CD4-positive, alpha-beta memory T cell (primary cell): ENCODE measurements around the gene ACD. TPM values are rescaled to one million over a fixed set of nuclear protein-coding genes. Genes with fewer than 3 reads are reported as not detected.
A peak's percentile ranks its signal among the peaks of the same experiment; 100 is the strongest.

ENCODE experiments used
- CTCF ChIA-PET: fragments of 350-600 bp; sonication (Branson Sonifier 250); formaldehyde crosslinking; loops from one replicate; lab custom pipeline; 2021; ENCODE audit warnings: inconsistent platforms; ENCODE audit not compliant: partially characterized antibody; lab: Charles Lee
- POLR2A ChIA-PET: fragments of 350-600 bp; sonication (Branson Sonifier 250); formaldehyde crosslinking; loops from one replicate; lab custom pipeline; 2021; ENCODE audit not compliant: partially characterized antibody; lab: Charles Lee
- DNase-seq, 5 donors: peaks; one replicate each; pipeline versions ENCODE4 v3.0.0 to v3.0.0-alpha.2; 2020 to 2022; ENCODE audit warnings: mixed read lengths in 1 of 5
- H3K27ac ChIP-seq: one replicate; pipeline ENCODE4 v1.7.0; 2013; ENCODE audit warnings: low read depth, low read length
- H3K27me3 ChIP-seq: 2 replicates; pipeline ENCODE4 v1.7.0; 2013; ENCODE audit warnings: mild to moderate bottlenecking, low read length, moderate library complexity; ENCODE audit not compliant: insufficient read depth
- H3K36me3 ChIP-seq: 2 replicates; pipeline ENCODE4 v1.7.0; 2013; ENCODE audit warnings: mild to moderate bottlenecking, low read length, moderate library complexity; ENCODE audit not compliant: insufficient read depth
- H3K4me1 ChIP-seq: 2 replicates; pipeline ENCODE4 v1.7.0; 2013; ENCODE audit warnings: mild to moderate bottlenecking, low read length, moderate library complexity; ENCODE audit not compliant: insufficient read depth
- H3K4me3 ChIP-seq, 2 donors: one replicate each; pipeline ENCODE4 v1.7.0; 2013; ENCODE audit warnings: low read length in 2 of 2, mild to moderate bottlenecking in 1 of 2
- H3K9me3 ChIP-seq, 2 donors: one replicate each; pipeline ENCODE4 v1.7.0; 2013; ENCODE audit warnings: low read length in 2 of 2, control low read depth in 1 of 2; ENCODE audit not compliant: control insufficient read depth in 1 of 2
- H3K27ac Mint-ChIP-seq, 7 donors: one replicate each; pipeline ENCODE4 v1.8.0; 2020 to 2021; ENCODE audit warnings: mixed read lengths in 7 of 7, mild to moderate bottlenecking in 6 of 7, inconsistent platforms in 3 of 7, moderate library complexity in 3 of 7
- H3K27me3 Mint-ChIP-seq, 2 donors: one replicate each; pipeline ENCODE4 v1.8.0; 2020 to 2021; ENCODE audit warnings: mixed read lengths in 2 of 2
- H3K36me3 Mint-ChIP-seq, 2 donors: one replicate each; pipeline ENCODE4 v1.8.0; 2020 to 2021; ENCODE audit warnings: mixed read lengths in 2 of 2, inconsistent platforms in 1 of 2, mild to moderate bottlenecking in 1 of 2
- H3K4me1 Mint-ChIP-seq, 4 donors: one replicate each; pipeline ENCODE4 v1.8.0; 2020 to 2021; ENCODE audit warnings: mixed read lengths in 4 of 4, mild to moderate bottlenecking in 1 of 4
- H3K4me3 Mint-ChIP-seq, 8 donors: one replicate each; pipeline ENCODE4 v1.8.0; 2020 to 2021; ENCODE audit warnings: mixed read lengths in 8 of 8, mild to moderate bottlenecking in 7 of 8, moderate library complexity in 6 of 8, inconsistent platforms in 3 of 8
- H3K9me3 Mint-ChIP-seq, 8 donors: one replicate each; pipeline ENCODE4 v1.8.0; 2020 to 2021; ENCODE audit warnings: mixed read lengths in 8 of 8, mild to moderate bottlenecking in 5 of 8, inconsistent platforms in 3 of 8, moderate library complexity in 1 of 8
- intact Hi-C: fragments of 100-400 bp; cut with micrococcal nuclease; formaldehyde crosslinking; loops from one replicate; pipeline ENCODE4 v1.15.1; 2023
- polyA plus RNA-seq, 2 donors: library from polyadenylated mRNA; unstranded; fragments of 300-500 nt; fragmentation: Illumina TruSeq; gene quantifications; one replicate each; pipeline ENCODE4 v1.2.3, GENCODE V29; 2021
- total RNA-seq, 2 experiments: library from RNA; stranded (reverse); gene quantifications; one replicate each; pipeline ENCODE4 v1.2.3, GENCODE V29; 2021

Gene ACD
- total and polyA plus RNA-seq, 4 experiments from 2014 or later, result 33.3 to 50.6 (median 49.1) TPM

GRCh38 chr16:67654403-67654911 lies 5.6 kb downstream of the ACD start:
- H3K27me3 ChIP-seq, result no peaks in the 10 kb centered on the region
- ChIA-PET POLR2A (interaction anchor here (2.5 kb wide), 1 partner anchor 92 kb away, joined by 9 read pairs; the partner anchor contains the start of gene CTCF), CTCF (no interaction called here)
- H3K9me3 ChIP-seq, result no peaks in the 10 kb centered on the region
- peaks cover 11% of the 10 kb centered on the region for H3K4me1 ChIP-seq
- H3K27me3 Mint-ChIP-seq, result no peaks in the 10 kb centered on the region
- H3K27ac ChIP-seq, result no peak overlapping the region
- intact Hi-C loops, result no loop called here
- peaks cover 53% of the 10 kb centered on the region for H3K36me3 ChIP-seq
- no peak for DNase-seq
- no peak overlapping the region for H3K4me3 ChIP-seq
- H3K4me1 Mint-ChIP-seq, result peaks cover 13 to 32% (median 19%) of the 10 kb centered on the region in 4 donors
- H3K4me3 Mint-ChIP-seq, result no peak overlapping the region
- peaks cover 0 to 2% (median 0%) of the 10 kb centered on the region in 8 donors for H3K9me3 Mint-ChIP-seq
- H3K27ac Mint-ChIP-seq, result peak overlapping the region in 1 of 7 donors; percentile 46
- H3K36me3 Mint-ChIP-seq, result peaks cover 26 to 52% of the 10 kb centered on the region in 2 donors

- Histone ChIP-seq H3K36me3 (peaks cover 59% of the 10 kb centered on the region), H3K9me3 (no peaks in the 10 kb centered on the region), H3K4me3 (no peak overlapping the region), H3K27me3 (no peaks in the 10 kb centered on the region), H3K27ac (no peak overlapping the region), H3K4me1 (peaks cover 6% of the 10 kb centered on the region)
- Mint-ChIP-seq H3K36me3 (peaks cover 26 to 54% of the 10 kb centered on the region in 2 donors), H3K9me3 (peaks cover 0 to 2% (median 0%) of the 10 kb centered on the region in 8 donors), H3K4me1 (peaks cover 9 to 26% (median 15%) of the 10 kb centered on the region in 4 donors), H3K4me3 (no peak overlapping the region), H3K27ac (no peak overlapping the region), H3K27me3 (no peaks in the 10 kb centered on the region)
- intact Hi-C loops, result no loop called here
- POLR2A ChIA-PET, result interaction anchor here (2.5 kb wide), 1 partner anchor 91 kb away, joined by 9 read pairs; the partner anchor contains the start of gene CTCF
- CTCF ChIA-PET, result no interaction called here
- no peak for DNase-seq
Measured at GRCh38 chr16:67653789-67654402, 6.2 kb downstream of the ACD start.

DNA sequence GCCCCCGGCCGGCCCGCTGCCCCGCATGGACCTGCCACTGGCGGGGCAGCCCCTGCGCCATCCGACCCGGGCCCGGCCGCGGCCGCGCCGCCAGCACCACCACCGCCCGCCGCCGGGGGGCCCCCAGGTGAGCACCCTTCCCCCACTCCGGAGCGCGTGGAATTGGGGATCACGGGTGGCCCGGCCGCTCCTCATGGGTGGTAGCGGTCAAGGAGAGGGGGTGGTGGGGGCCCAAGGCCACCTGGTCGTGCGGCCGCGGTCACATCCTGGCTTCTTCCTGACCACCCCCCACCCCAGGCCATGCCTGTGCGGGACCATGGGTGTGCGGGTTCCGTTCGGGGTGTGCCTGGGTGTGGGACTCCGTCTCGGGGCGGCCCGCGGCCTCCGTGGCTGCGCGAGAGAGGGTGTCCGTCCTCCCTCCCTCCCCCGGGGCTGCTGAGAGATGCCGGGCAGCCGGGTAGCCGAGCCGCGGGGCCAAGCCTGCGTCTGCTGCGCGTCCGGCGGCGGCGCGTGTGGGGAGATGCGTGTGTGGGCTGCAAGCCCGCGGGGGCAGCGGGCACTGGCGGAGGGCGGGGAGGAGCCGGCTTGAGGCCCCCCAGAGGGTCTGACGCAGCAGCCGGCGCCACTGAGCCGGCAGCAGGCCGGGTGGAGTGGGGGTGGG lies 6.8 kb downstream of the ACD start:
- H3K4me3 Mint-ChIP-seq, result no peak overlapping the region
- DNase-seq, result no peak
- no peaks in the 10 kb centered on the region for H3K4me1 ChIP-seq
- H3K36me3 ChIP-seq, result peaks cover 64% of the 10 kb centered on the region
- H3K27me3 Mint-ChIP-seq, result no peaks in the 10 kb centered on the region
- POLR2A ChIA-PET, result interaction anchor here (2.5 kb wide), 1 partner anchor 91 kb away, joined by 9 read pairs; the partner anchor contains the start of gene CTCF
- H3K27me3 ChIP-seq, result no peaks in the 10 kb centered on the region
- intact Hi-C loops, result no loop called here
- peaks cover 26 to 58% of the 10 kb centered on the region in 2 donors for H3K36me3 Mint-ChIP-seq
- no peak overlapping the region for H3K4me3 ChIP-seq
- no peak overlapping the region for H3K27ac Mint-ChIP-seq
- peaks cover 0 to 2% (median 0%) of the 10 kb centered on the region in 8 donors for H3K9me3 Mint-ChIP-seq
- H3K4me1 Mint-ChIP-seq, result peaks cover 8 to 23% (median 10%) of the 10 kb centered on the region in 4 donors
- CTCF ChIA-PET, result interaction anchor here (1.1 to 15.0 kb wide), 2 partner anchors 14 to 106 kb away, joined by 3 to 329 read pairs; no protein-coding TSS in a partner anchor
- no peaks in the 10 kb centered on the region for H3K9me3 ChIP-seq
- no peak overlapping the region for H3K27ac ChIP-seq

GRCh38 chr16:67652578-67653127 lies 7.4 kb downstream of the ACD start:
- H3K4me3 Mint-ChIP-seq, result no peak overlapping the region
- H3K9me3 Mint-ChIP-seq, result peaks cover 0 to 2% (median 0%) of the 10 kb centered on the region in 8 donors
- intact Hi-C loops, result no loop called here
- Histone ChIP-seq H3K36me3 (peaks cover 61% of the 10 kb centered on the region), H3K27me3 (no peaks in the 10 kb centered on the region), H3K9me3 (no peaks in the 10 kb centered on the region), H3K27ac (no peak overlapping the region), H3K4me3 (no peak overlapping the region), H3K4me1 (no peaks in the 10 kb centered on the region)
- H3K27me3 Mint-ChIP-seq, result no peaks in the 10 kb centered on the region
- POLR2A ChIA-PET, result interaction anchor here (1.1 to 2.5 kb wide), 2 partner anchors 90 to 97 kb away, joined by 3 to 9 read pairs; partner anchors contain the start of gene CTCF
- DNase-seq, result no peak
- H3K36me3 Mint-ChIP-seq, result peaks cover 26 to 53% of the 10 kb centered on the region in 2 donors
- CTCF ChIA-PET, result interaction anchor here (0.8 to 15.0 kb wide), 3 partner anchors 15 to 164 kb away, joined by 3 to 329 read pairs (median 3); no protein-coding TSS in a partner anchor
- H3K27ac Mint-ChIP-seq, result no peak overlapping the region
- peaks cover 8 to 23% (median 10%) of the 10 kb centered on the region in 4 donors for H3K4me1 Mint-ChIP-seq

- Histone ChIP-seq H3K36me3 (peaks cover 60% of the 10 kb centered on the region), H3K4me1 (peaks cover 6% of the 10 kb centered on the region), H3K9me3 (no peaks in the 10 kb centered on the region), H3K27me3 (no peaks in the 10 kb centered on the region), H3K27ac (no peak overlapping the region), H3K4me3 (no peak overlapping the region)
- H3K4me1 Mint-ChIP-seq, result peaks cover 7 to 23% (median 11%) of the 10 kb centered on the region in 4 donors
- POLR2A ChIA-PET, result interaction anchor here (1.1 to 9.5 kb wide), 3 partner anchors 7 to 106 kb away, joined by 3 to 164 read pairs (median 3); partner anchors contain the start of genes ACD and PARD6A
- intact Hi-C loops, result no loop called here
- H3K4me3 Mint-ChIP-seq, result no peak overlapping the region
- H3K27ac Mint-ChIP-seq, result peak overlapping the region in 3 of 7 donors; percentile 37 to 80 (median 72)
- no peak for DNase-seq
- H3K36me3 Mint-ChIP-seq, result peaks cover 26 to 53% of the 10 kb centered on the region in 2 donors
- H3K27me3 Mint-ChIP-seq, result no peaks in the 10 kb centered on the region
- H3K9me3 Mint-ChIP-seq, result peaks cover 0 to 2% (median 0%) of the 10 kb centered on the region in 8 donors
- CTCF ChIA-PET, result interaction anchor here (0.8 to 15.0 kb wide), 3 partner anchors 16 to 165 kb away, joined by 3 to 329 read pairs (median 3); no protein-coding TSS in a partner anchor
Measured at GRCh38 chr16:67651847-67652246, 8.2 kb downstream of the ACD start.

DNA sequence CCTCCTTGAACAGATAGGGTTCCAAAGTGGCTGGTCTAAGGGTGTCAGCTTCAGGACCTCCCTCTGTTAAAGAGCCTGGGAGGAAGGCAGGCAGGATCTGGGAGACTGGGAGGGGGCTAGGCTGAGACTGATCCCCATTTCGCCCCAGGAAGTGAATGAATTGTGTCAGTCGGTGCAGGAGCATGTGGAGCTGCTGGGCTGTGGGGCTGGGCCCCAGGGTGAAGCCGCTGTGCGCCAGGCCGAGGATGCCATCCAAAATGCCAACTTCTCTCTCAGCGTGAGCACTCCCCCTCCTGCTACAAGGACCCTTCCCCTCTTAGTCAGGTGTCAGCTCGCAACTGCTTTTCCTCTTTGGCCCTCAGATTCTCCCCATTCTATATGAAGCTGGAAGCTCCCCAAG lies 9.0 kb downstream of the ACD start:
- Histone ChIP-seq H3K27ac (no peak overlapping the region), H3K9me3 (no peaks in the 10 kb centered on the region), H3K27me3 (no peaks in the 10 kb centered on the region), H3K36me3 (peaks cover 62% of the 10 kb centered on the region), H3K4me1 (peaks cover 14% of the 10 kb centered on the region), H3K4me3 (no peak overlapping the region)
- H3K4me1 Mint-ChIP-seq, result peaks cover 7 to 26% (median 16%) of the 10 kb centered on the region in 4 donors
- DNase-seq, result no peak
- H3K27ac Mint-ChIP-seq, result peak overlapping the region in 4 of 7 donors; percentile 2 to 23 (median 9)
- POLR2A ChIA-PET, result interaction anchor here (1.6 to 9.5 kb wide), 2 partner anchors 8 to 105 kb away, joined by 3 to 164 read pairs; partner anchors contain the start of genes ACD and PARD6A
- no peak overlapping the region for H3K4me3 Mint-ChIP-seq
- CTCF ChIA-PET, result interaction anchor here (15.0 kb wide), 1 partner anchor 104 kb away, joined by 329 read pairs; no protein-coding TSS in a partner anchor
- no peaks in the 10 kb centered on the region for H3K27me3 Mint-ChIP-seq
- H3K36me3 Mint-ChIP-seq, result peaks cover 26 to 54% of the 10 kb centered on the region in 2 donors
- H3K9me3 Mint-ChIP-seq, result peaks cover 0 to 2% (median 0%) of the 10 kb centered on the region in 8 donors
- intact Hi-C loops, result no loop called here
